CD1c-positive myeloid dendritic cell (primary cell): ENCODE results near the gene DUS2.

Experiments used
- DNase-seq: peaks from one replicate; pipeline ENCODE4 v3.0.0-alpha.2; 2016; ENCODE audit errors: extremely low spot score

The DUS2 gene

DNA sequence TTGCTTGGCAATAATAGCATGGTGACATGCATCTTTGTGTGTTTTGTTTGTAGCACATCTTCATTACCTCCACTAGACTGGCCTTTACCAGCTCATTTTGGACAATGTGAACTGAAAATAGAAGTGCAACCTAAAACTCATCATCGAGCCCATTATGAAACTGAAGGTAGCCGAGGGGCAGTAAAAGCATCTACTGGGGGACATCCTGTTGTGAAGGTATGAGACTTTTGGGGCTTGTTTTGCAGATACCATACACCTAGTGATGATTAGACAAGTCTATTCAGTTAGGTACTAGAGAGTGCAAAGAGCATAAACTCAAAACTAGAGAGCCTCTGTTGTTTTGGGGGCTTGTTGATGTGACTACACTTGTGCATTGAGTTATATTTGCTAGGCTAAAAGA, 103.3 kb downstream of the DUS2 start:
- no peak for DNase-seq

- no peak for DNase-seq
These were observed 105.7 kb downstream of the DUS2 start for GRCh38 chr16:68128577-68129305.
